Activated naive CD4-positive, alpha-beta T cell treated with Interleukin-2 at 50 U/mL for 16 hours (primary cell): ENCODE data around the gene P2RY14.
"Not testable (repeated sequence)": the region's sequence is repeated elsewhere in the genome, so short reads cannot be mapped to it uniquely, and the experiment has no call there.

Source experiments
- DNase-seq: peaks from one replicate; pipeline ENCODE4 v3.0.0-alpha.2; 2020

P2RY14 gene

DNA sequence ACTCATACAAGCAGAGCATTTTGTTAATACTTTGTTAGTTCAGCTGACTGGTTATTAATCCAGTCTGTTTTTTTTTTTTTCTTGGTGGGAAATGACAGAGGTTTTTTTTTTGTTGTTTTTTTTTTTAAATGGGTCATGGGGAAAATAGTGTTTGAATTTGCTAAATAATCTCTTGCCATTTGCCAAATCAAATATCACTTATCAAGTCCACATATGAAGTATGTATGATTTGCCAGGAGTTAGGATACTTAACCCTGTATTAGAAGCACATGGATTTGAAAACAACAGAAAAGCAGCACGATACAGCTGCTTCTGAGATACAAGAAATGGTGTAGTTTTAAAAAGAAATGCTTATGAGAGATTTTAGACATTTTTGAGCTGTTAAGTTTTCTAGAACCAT lies 21.6 kb downstream of the P2RY14 start:
- no peak for DNase-seq

DNA sequence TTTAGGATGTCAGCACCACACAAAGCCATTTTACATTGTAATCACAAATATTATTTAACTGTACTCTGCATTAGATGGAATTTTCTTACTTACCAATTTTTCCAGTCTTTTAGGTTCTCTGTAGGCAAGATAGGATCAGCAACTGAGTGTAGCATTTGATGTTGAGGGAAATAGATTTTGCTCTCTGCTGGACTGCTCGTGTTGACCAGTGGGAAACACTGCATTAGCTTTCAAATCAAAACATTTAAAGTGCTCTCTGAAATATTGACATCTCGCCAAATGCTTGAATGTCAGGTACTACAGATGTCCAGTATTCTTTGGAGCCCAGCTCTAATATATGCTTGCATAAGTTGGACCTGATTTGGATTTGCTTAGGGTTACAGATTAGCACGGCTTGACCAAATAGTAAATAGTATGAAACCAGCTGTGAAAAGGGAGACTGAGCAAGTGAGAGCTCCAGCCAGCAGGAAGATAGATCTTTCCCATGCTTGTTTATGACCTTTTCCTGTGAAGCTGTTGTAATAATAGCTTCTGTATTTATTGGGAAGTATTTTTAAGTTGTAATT lies 29.5 kb downstream of the P2RY14 start:
- no peak for DNase-seq

DNA sequence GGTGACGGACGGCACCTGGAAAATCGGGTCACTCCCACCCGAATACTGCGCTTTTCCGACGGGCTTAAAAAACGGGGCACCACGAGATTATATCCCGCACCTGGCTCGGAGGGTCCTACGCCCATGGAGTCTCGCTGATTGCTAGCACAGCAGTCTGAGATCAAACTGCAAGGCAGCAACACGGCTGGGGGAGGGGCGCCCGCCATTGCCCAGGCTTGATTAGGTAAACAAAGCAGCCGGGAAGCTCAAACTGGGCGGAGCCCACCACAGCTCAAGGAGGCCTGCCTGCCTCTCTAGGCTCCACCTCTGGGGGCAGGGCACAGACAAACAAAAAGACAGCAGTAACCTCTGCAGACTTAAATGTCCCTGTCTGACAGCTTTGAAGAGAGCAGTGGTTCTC lies 36.3 kb downstream of the P2RY14 start:
- DNase-seq = not testable (repeated sequence)

DNA sequence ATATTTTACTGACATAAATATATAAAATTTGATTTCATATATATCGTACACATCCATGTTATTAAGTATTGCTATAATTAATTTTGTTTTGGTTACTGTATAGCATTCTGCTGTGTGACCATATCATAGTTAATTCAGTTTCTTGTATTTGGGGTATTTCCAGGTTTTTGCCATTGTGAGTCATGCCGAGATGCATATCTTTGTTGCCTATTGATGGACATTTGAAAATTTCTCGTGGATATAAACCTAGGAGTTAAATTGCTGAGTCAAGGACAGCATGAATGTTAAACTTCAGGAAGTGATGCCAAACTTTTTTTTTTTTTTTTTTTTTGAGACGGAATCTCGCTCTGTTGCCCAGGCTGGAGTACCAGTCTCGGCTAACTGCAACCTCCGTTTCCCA lies 41.6 kb downstream of the P2RY14 start:
- DNase-seq = no peak

GRCh38 chr3:151236316-151236715 lies 42.0 kb downstream of the P2RY14 start:
- DNase-seq = no peak

GRCh38 chr3:151234825-151235224 lies 43.5 kb downstream of the P2RY14 start:
- no peak for DNase-seq

DNA sequence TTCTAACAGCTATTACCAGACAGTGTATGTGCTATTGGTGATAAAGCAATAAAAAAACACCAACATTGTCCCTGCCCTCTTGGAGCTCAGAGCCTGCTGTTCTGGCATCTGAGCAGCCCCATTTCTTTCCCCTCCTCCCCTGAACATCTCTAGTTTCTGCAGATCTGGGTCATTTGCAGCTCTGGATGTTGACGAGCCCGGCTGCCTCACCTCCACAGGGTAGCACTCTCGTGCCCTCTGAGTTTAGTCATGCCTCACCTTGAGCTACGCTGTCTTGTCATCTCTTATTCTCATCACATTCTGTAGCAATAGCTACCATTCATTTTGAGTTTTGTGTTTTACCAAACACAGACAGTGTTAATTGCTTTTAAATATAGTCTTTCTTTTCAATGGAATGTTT lies 45.4 kb downstream of the P2RY14 start:
- DNase-seq = no peak

GRCh38 chr3:151232403-151232802 lies 45.9 kb downstream of the P2RY14 start:
- not testable (repeated sequence) for DNase-seq

DNA sequence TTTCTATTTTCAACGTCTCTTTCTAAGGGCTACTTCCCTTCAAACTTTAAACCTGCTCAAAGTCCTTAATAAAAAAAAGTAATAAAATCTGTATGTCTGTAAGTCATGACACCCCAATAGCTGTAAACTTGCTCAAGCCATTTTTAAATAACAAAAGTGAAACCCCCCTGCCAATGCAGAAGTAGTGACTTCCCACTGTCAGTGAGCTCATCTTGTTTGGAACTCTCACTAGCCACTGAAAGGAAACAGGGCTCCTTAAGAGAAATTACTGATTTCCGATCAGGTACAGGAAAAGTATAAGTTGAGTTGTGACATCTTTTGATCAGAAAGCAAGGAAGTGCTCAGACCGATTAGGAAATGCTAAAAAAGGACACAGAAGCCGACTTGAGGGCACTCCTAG lies 47.7 kb downstream of the P2RY14 start:
- DNase-seq = no peak

DNA sequence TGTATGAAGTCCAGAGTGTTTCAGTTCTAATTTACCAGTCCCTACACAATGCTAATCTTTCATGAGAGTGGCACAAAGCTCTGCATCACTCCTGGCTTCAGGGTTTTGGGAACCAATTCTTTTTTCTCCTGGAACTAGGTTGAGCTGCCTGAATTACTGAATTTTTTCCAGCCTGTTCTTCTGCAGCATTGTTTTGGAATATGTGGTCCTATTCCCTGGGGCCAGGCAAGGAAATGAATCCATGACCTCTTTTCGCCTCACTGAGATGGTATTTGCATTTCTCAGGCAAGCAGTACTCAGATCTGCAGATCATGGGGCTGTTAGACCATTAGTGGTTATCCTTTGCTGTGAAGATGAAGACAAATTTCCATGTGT lies 49.7 kb downstream of the P2RY14 start:
- no peak for DNase-seq

- DNase-seq = peak; percentile 79
Measured at GRCh38 chr3:151227807-151228665, 50.3 kb downstream of the P2RY14 start.

- no peak for DNase-seq
Measured at GRCh38 chr3:151227266-151227806, 51.0 kb downstream of the P2RY14 start.

DNA sequence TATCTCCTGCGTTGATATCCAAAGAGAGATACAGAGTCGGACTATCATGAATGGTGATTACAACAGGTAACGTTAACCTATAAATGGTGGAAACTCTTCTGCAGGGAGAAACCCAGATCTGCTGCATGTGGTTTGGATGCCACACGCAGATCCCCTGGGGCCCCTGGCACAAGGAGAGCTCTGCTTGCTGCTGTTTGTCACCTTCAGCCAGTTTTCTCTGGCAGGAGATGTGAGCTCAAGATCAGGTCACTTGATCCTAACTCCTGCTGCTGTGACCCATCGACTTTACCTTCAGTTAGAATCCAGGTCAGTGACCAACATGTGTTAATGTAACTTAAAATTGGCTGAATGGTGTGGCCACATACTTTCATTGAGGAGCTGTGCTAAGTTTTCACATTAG lies 51.5 kb downstream of the P2RY14 start:
- no peak for DNase-seq

GRCh38 chr3:151226088-151226563 lies 52.2 kb downstream of the P2RY14 start:
- peak; percentile 8 for DNase-seq

DNA sequence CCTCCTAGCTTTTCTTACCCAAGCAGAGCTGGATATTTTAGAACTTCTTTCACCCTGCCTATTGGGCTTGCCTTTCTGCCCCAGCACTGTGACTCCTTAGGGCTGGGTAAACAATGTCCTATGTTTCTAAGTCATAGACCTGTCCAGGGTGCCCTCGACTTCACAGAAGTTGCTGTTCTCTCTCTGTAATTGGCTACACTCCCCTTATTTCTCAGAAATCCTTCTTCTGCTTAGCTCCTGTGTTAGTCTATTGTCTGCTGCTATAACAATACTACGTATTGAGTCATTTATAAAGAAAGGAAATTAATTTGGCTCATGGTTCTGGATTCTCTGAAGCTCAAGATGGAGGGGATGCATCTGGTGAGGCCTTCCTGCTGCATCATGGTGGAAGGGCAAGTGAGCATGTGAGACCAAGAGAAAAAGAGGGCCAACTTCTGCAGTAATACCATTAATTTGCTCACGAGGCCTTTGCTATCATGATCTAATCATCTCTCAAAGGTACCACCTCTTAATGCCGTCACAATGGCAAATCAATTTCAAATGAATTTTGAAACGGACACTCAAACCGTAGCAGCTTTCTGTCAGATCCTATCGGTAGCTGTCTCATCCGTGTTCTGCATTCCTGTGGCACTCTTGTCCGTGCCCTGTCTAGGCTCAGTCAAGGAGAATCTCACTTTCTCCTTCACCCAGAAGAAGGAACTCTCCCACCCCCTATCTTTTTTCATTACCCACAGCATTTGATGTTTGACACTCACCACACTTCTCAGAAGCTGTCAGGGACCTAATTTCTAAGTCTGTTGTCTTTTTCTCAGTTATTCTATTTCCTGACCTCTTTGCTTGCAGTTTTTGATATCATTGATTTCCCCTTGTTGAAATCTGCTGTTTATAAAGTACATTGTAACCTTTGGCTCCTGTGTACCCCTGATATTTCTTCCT lies 53.0 kb downstream of the P2RY14 start:
- no peak for DNase-seq

DNA sequence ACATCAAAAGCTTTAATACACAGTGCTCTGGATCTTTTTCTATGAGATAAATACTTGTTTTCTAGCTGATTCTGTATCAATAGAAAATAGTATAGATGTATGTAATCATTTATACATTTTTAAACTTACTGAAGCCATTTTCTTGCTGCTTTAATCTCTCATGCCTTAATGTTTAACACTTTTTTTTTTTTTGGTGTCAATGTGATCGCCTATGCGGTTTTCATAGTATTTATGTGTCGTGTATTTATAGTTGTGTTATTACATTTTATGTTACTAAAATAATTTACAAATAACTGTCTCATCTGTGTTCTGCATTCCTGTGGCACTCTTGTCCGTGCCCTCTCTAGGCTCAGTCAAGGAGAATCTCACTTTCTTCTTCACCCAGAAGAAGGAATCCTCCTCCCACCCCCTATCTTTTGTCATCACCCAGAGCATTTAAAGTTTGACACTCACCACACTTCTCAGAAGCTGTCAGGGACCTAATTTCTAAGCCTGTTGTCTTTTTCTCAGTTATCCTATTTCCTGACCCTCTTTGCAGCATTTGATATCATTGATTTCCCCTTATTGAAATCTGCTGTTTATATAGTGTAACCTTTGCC lies 54.0 kb downstream of the P2RY14 start:
- no peak for DNase-seq

GRCh38 chr3:151219056-151219455 lies 59.3 kb downstream of the P2RY14 start:
- no peak for DNase-seq

DNA sequence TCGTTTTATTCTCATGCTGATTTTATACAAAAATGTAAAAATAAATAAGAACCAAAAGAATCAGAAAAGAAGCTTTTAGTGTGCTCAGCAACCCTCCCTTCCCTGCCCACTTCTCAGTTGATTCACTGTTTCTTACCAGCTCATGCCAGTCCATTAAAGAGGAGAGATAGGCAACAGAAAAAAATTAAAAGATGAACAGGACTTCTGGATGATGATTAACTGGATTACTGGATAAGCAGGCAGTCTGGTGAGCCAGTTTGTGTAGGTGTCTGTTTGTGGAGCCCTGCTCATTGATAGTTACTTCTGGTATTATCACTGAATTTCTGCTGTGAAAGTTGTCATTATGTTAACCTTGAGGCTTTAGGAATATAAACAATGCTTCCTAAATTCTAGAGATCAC lies 60.2 kb downstream of the P2RY14 start:
- DNase-seq = no peak

- DNase-seq = no peak
Measured at GRCh38 chr3:151216641-151217607, 61.4 kb downstream of the P2RY14 start.

GRCh38 chr3:151214459-151214858 lies 63.9 kb downstream of the P2RY14 start:
- DNase-seq = no peak

- no peak for DNase-seq
Measured at GRCh38 chr3:151213881-151214280, 64.5 kb downstream of the P2RY14 start.
